GM12875 (cell line): ENCODE measurements around the gene RBM38.

Source experiments
- H3K4me3 ChIP-seq: one replicate; pipeline ENCODE4 v1.5.1; 2011; ENCODE audit warnings: low read depth, low read length, control low read depth
- CTCF ChIP-seq: IDR thresholded peaks from 2 replicates; pipeline ENCODE4 v1.5.1; 2011; ENCODE audit warnings: low read depth, mild to moderate bottlenecking, control low read depth, inconsistent platforms, low read length, moderate library complexity, borderline replicate concordance; ENCODE audit not compliant: insufficient read depth

The RBM38 gene

DNA sequence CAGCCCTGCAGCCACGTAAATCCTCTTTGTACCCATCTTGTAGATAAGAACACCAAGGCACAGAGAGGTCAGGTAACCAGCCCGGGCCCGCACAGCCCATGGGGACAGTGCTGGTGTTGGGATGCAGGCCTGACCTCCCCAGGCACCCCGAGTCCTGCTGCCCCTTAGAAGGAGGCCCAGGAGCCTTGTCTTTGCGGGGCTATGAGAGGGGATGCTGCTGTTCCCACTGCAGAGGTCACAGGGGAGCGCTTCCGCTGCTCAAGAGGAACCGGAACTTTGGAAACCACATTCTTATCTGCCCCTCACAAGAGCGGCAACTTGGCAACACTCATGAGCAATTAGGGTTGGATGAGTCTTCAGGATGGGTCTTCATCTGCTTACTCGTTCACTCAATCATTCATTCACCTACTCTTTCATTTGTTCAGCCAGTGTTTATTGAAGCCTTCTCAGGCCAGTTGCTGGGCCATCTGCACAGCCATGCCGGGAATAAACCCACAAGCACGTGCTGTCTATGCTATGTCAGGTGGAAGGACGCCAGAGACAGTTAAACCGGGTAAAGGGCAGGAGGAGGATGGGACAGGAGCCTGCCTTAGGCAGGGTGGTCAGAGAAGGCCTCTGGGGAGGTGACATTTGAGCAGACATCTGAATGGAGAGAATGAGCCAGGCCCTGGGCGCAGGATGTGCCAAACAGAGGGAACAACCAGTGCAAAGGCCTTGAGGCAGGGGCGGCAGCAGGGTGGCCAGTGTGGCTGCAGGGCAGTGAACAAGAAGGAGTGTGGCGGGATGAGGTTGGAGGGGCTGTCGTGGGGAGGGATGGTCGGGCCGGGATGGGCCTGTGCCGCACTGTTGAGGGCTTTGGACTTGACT is 60.8 kb downstream of the RBM38 start:
- no peak for TF ChIP-seq CTCF

DNA sequence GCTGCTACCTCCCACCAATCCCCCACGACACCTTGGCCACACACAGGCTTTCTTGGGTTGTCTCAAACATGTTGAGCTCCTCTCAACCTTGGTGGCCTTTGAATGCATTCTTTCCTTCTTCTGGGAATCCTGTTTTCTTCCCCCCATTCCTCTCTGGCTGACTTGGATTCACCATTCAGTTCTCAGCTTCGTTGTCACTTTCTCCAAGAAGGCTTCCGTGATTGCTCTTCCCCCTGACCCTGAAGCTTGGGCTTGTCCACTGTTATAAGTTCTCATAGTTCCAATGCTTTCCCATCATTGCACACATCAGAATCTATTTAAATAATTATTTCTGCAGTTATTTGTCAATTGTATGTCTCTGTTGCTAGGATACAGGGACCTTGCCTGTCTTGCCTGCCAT is 64.2 kb downstream of the RBM38 start:
- no peak overlapping the region for H3K4me3 ChIP-seq
- TF ChIP-seq CTCF: no peak

More for the DNA sequence above, 60.8 kb downstream of the RBM38 start:
- H3K4me3 ChIP-seq: no peak overlapping the region

DNA sequence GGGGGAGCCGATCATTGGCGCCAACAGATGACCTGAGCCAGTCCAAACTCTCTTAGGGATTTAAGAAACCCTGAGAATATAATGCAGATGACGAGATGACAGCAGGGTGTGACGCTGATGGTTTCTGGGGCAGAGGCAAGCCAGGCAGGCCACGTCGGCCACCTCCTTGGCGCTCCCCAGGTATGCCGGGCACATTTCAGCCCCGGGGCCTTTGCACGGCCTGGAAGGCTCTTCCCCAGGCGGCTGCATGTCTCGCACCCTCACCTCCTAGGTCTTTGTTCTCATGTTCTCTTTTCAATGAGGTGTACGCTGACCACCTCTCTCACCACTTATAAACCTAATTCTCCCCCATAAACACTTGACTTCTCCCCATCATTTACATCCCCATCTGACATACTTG is 64.9 kb downstream of the RBM38 start:
- no peak overlapping the region for H3K4me3 ChIP-seq
- no peak for TF ChIP-seq CTCF

- no peak overlapping the region for H3K4me3 ChIP-seq
- TF ChIP-seq CTCF: no peak
Observed at GRCh38 chr20:57457243-57458095, 66.3 kb downstream of the RBM38 start.

- no peak overlapping the region for H3K4me3 ChIP-seq
- no peak for TF ChIP-seq CTCF
Observed at GRCh38 chr20:57458400-57459160, 67.4 kb downstream of the RBM38 start.
